Measurements from ENCODE around the gene ACTG1. TPM values are rescaled to one million over a fixed set of nuclear protein-coding genes. Genes with fewer than 3 reads are reported as not detected.

Gene ACTG1
- total and polyA plus RNA-seq, 2 of the 4 experiments (the other 2 are of a cell fraction), result 10,907 to 15,732 TPM

DNA sequence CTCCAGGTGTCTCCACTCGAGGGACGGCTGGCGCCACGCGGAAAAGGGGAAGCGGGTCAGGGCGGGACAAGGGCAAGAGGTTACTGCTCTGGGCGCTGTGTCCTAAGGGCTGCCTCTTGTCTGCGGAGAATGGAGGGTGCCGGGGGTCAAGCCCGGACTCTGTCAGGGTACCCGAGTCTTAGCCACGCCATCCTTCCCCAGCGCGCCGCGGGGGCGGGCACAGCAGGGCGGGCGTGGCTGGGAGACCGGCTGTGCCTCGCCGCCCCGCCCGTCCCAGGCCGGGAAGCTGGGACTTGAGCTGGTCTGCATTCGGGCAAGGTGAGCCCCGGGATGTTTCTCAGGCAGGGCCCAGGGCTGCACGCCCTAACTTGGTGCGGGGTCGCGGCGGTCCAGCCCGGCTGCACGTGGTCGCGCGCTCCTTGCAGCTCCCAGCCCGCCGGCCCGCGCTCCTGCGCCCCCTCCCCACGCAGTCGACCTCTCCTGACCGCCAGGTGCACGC, 6.2 kb upstream of the ACTG1 start:
- H2BK20ac ChIP-seq (ENCODE audit: low read depth, low read length), result no peak overlapping the region
- peak overlapping the region; percentile 66 for H3K4ac ChIP-seq (ENCODE audit: low read depth, low read length)
- peak overlapping the region; percentile 33 for H3K4me3 ChIP-seq (ENCODE audit: insufficient read depth, low read depth, low read length)
- no peak overlapping the region for H2BK5ac ChIP-seq (ENCODE audit: low read depth, low read length, poor library complexity, severe bottlenecking)
- H2BK120ac ChIP-seq (ENCODE audit: low read depth, low read length), result no peak overlapping the region
- H2AFZ ChIP-seq (replicated peaks; ENCODE audit: low read length, poor library complexity), result peak overlapping the region; percentile 85
- H3K79me1 ChIP-seq (ENCODE audit: low read depth in 1 of 2, low read length in 2 of 2), result peaks cover 6 to 45% of the 10 kb centered on the region in 2 experiments; a peak in 3 of 4 replicates
- peak overlapping the region; percentile 7; the same call in 1 of the 2 replicates for H3K27ac ChIP-seq (ENCODE audit: insufficient read depth, low read length)
- dilution Hi-C loops (cut with HindIII; ENCODE audit: low sequenced_read_pairs, unreplicated experiment), result no loop called here
- DNase-seq, result no peak
- H3K27me3 ChIP-seq (ENCODE audit: control insufficient read depth, insufficient read depth, low read length), result no peaks in the 10 kb centered on the region
- in situ Hi-C loops (cut with MboI; ENCODE audit: low sequenced_read_pairs), result no loop called here
- H4K5ac ChIP-seq (ENCODE audit: low read depth, low read length), result no peak overlapping the region
- H3K18ac ChIP-seq (ENCODE audit: low read depth, low read length), result no peak overlapping the region
- H3K14ac ChIP-seq (replicated peaks; ENCODE audit: low read depth, low read length), result peak overlapping the region; percentile 62
- H2AK5ac ChIP-seq (ENCODE audit: low read depth, low read length), result peak overlapping the region; percentile 61; the same call in 1 of the 2 replicates
- H2BK15ac ChIP-seq (ENCODE audit: low read depth, low read length), result no peak overlapping the region
- ChIA-PET CTCF (no interaction called here), POLR2A (ENCODE audit: unreplicated experiment) (interaction anchor here (0.5 to 1.8 kb wide), 3 partner anchors 10 to 132 kb away, joined by 3 to 11 read pairs (median 6); no protein-coding TSS in a partner anchor)
- H3K23ac ChIP-seq (ENCODE audit: low read depth, low read length), result 0 out of 2 replicates have a peak overlapping the region, but pooled peaks have one; percentile 35
- H4K8ac ChIP-seq (ENCODE audit: low read depth in 2 of 2, low read length in 2 of 2), result peak overlapping the region; percentile 34 to 55; a peak in 1 of 4 replicates
- peak; percentile 59; the same call in 1 of the 2 replicates for TF ChIP-seq MXI1 (IDR thresholded peaks at IDR 0.05; ENCODE audit: borderline replicate concordance, low read depth, low read length)
- TF ChIP-seq, protein P1, sequence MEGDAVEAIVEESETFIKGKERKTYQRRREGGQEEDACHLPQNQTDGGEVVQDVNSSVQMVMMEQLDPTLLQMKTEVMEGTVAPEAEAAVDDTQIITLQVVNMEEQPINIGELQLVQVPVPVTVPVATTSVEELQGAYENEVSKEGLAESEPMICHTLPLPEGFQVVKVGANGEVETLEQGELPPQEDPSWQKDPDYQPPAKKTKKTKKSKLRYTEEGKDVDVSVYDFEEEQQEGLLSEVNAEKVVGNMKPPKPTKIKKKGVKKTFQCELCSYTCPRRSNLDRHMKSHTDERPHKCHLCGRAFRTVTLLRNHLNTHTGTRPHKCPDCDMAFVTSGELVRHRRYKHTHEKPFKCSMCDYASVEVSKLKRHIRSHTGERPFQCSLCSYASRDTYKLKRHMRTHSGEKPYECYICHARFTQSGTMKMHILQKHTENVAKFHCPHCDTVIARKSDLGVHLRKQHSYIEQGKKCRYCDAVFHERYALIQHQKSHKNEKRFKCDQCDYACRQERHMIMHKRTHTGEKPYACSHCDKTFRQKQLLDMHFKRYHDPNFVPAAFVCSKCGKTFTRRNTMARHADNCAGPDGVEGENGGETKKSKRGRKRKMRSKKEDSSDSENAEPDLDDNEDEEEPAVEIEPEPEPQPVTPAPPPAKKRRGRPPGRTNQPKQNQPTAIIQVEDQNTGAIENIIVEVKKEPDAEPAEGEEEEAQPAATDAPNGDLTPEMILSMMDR (conservative IDR thresholded peaks at IDR 0.05; ENCODE audit: low read depth, low read length), result no peak
- TF ChIP-seq MAZ (IDR thresholded peaks at IDR 0.05; ENCODE audit: borderline replicate concordance, low read depth, low read length), result peak; percentile 16; the same call in 1 of the 2 replicates
- H3K9me1 ChIP-seq (ENCODE audit: insufficient read depth, low read length), result peaks cover 5% of the 10 kb centered on the region; the same call in 1 of the 2 replicates
- peaks cover 54% of the 10 kb centered on the region for H4K20me1 ChIP-seq (ENCODE audit: insufficient read depth, low read length)
- 1% methylated on average over 24 of the region's 47 CpGs; no CpG with 5 or more reads in 1 of the 2 experiments for WGBS, 2 experiments (ENCODE audit: extremely low coverage in 2 of 2, insufficient read length in 1 of 2)
- H3K4me2 ChIP-seq (ENCODE audit: low read depth, low read length), result peak overlapping the region; percentile 90
- BruUV-seq (replicated peaks), result no TSS peak
- intact Hi-C loops (cut with micrococcal nuclease), result no loop called here
- no peak overlapping the region for H4K91ac ChIP-seq (ENCODE audit: insufficient read depth, low read depth, low read length)
- peaks cover 39% of the 10 kb centered on the region for H3K4me1 ChIP-seq (ENCODE audit: control insufficient read depth, insufficient read depth, low read length)
- peak overlapping the region; percentile 45; the same call in 1 of the 2 replicates for H3K9ac ChIP-seq (ENCODE audit: low read depth, low read length)
- H3K36me3 ChIP-seq (ENCODE audit: control insufficient read depth, insufficient read depth, low read length), result no peaks in the 10 kb centered on the region; the same call in 1 of the 2 replicates
- no peaks in the 10 kb centered on the region for H3K9me3 ChIP-seq (ENCODE audit: control insufficient read depth, insufficient read depth, low read length)
- peak; percentile 21 for ATAC-seq (ENCODE audit: low read depth)
- H3K56ac ChIP-seq (ENCODE audit: extremely low read depth, insufficient read depth, low read length), result no peak overlapping the region
- H2AK9ac ChIP-seq (replicated peaks; ENCODE audit: low read depth, low read length, poor library complexity), result peak overlapping the region; percentile 87
